ENCODE results near the gene MDM4.
"Not testable (repeated sequence)": the region's sequence is repeated elsewhere in the genome, so short reads cannot be mapped to it uniquely, and the experiment has no call there.

MDM4 gene

DNA sequence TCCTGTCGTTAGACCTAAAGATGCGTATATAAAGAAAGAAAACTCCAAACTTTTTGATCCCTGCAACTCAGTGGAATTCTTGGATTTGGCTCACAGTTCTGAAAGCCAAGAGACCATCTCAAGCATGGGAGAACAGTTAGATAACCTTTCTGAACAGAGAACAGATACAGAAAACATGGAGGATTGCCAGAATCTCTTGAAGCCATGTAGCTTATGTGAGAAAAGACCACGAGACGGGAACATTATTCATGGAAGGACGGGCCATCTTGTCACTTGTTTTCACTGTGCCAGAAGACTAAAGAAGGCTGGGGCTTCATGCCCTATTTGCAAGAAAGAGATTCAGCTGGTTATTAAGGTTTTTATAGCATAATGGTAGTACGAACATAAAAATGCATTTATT lies 33.1 kb downstream of the MDM4 start:
- no peak overlapping the region for H3K4me3 ChIP-seq (ENCODE audit: low read depth, low read length)
- TF ChIP-seq, protein P1, sequence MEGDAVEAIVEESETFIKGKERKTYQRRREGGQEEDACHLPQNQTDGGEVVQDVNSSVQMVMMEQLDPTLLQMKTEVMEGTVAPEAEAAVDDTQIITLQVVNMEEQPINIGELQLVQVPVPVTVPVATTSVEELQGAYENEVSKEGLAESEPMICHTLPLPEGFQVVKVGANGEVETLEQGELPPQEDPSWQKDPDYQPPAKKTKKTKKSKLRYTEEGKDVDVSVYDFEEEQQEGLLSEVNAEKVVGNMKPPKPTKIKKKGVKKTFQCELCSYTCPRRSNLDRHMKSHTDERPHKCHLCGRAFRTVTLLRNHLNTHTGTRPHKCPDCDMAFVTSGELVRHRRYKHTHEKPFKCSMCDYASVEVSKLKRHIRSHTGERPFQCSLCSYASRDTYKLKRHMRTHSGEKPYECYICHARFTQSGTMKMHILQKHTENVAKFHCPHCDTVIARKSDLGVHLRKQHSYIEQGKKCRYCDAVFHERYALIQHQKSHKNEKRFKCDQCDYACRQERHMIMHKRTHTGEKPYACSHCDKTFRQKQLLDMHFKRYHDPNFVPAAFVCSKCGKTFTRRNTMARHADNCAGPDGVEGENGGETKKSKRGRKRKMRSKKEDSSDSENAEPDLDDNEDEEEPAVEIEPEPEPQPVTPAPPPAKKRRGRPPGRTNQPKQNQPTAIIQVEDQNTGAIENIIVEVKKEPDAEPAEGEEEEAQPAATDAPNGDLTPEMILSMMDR (IDR thresholded peaks at IDR 0.05; ENCODE audit: borderline replicate concordance, insufficient read depth, low read depth, low read length): no peak

DNA sequence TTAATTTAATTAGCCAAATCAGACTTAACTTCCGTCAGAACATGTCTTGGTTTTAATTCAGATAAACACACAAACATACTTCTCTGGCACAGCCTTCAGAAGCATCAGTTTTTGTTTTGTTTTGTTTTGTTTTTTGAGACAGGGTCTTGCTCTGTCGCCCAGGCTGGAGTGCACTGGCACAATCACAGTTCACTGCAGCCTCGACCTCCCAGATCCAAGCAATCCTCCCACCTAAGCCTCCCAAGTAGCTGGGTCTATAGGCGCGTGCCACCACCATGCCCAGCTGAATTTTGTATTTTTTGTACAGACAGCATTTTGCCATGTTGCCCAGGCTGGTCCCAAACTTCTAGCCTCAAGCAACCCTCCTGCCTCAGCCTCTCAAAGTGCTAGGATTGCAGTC lies 34.7 kb downstream of the MDM4 start:
- no peak overlapping the region for H3K4me3 ChIP-seq (ENCODE audit: low read depth, low read length)
- TF ChIP-seq, protein P1 (IDR thresholded peaks at IDR 0.05; ENCODE audit: borderline replicate concordance, insufficient read depth, low read depth, low read length): no peak

DNA sequence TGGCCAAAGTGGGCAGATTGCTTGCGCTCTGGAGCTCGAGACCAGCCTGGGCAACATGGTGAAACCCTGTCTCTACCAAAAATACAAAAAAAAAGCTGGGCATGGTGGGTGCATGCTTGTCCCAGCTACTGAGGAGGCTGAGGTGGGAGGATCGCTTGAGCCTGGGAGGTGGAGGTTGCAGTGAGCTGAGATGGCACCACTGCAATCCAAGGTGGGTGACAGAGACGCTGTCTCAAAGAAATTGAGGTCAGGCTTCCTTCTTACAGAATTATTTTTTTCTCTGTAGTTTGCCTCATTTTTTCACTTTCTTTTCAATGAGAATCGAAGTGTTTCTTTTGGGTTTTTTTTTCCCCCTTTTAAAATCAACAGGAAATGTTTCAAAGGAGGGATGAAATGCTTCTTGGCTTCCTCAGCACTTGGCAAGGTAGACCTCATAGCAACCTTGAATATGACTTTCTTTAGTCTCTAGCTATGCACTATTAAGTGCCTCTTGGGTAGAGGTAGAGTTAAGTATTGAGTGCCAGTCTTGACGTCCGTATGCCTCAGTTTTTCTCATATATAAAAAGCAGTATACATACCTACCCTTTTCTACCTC lies 40.3 kb downstream of the MDM4 start:
- TF ChIP-seq, protein P1 (IDR thresholded peaks at IDR 0.05; ENCODE audit: borderline replicate concordance, insufficient read depth, low read depth, low read length): no peak
- no peak overlapping the region for H3K4me3 ChIP-seq (ENCODE audit: low read depth, low read length)

DNA sequence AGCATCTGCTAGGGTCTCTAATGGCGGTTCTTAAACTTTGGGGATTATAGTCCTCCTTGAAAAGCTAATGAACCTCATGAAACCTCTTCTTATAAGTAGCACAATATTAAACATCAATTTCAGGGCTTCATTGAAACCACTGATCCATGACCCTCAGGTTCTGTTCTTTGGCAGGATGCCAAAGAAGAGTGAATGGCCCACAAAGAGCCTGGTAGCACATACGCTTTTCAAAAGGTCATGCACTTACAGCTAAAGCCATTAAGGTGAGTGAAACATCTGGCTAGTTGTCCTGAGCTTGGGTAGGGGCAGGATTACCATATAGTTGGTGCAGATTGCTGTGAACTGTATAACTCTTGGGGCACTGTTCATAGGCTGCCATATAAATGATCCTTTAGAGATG lies 42.3 kb downstream of the MDM4 start:
- no peak overlapping the region for H3K4me3 ChIP-seq (ENCODE audit: low read depth, low read length)
- TF ChIP-seq, protein P1 (IDR thresholded peaks at IDR 0.05; ENCODE audit: borderline replicate concordance, insufficient read depth, low read depth, low read length): no peak

DNA sequence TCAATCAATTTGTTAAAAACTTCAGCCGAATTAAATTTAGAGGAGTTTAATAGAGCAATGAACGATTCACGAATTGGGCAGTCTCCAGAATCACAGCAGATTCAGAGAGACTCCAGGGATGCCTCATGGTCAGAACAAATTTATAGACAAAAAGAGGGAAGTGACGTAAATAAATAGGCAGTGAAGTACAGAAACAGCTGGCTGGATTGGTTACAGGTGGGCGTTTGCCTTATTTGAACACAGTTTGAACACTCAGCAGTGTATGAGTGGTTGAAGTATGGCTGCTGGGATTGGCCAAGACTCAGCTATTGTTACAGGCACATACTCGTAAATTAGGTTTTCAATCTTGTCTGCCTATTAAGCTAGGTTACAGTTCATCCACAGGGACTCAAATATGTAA lies 43.8 kb downstream of the MDM4 start:
- H3K4me3 ChIP-seq (ENCODE audit: low read depth, low read length): not testable (repeated sequence)

DNA sequence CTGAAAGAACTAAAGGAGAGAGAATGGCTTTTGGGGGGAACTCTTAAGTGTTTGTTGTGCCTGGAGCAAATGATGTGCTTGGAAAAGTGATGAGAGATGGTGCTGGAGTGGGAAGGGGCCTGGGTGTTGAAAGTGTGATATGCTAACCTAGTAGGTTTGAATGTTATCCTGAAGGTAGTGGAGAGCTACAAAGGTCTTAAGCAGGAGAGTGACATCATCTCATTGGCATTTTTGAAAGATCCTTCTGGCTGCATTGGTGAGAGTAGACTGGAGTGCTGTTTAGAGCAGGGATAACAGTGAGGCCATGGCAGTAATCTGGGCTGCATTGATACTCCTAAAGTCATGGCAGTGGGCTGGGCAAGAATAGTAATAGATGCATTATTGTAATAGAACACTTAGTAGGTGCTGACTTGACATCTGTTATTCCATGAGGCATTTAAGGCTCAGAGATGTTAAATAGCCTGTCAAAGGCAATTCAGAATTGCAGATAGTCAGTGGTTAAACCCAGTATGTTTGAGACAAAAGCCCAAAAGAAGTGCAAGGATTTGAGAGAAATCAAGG lies 44.5 kb downstream of the MDM4 start:
- TF ChIP-seq, protein P1 (IDR thresholded peaks at IDR 0.05; ENCODE audit: borderline replicate concordance, insufficient read depth, low read depth, low read length): no peak
- H3K4me3 ChIP-seq (ENCODE audit: low read depth, low read length): no peak overlapping the region

DNA sequence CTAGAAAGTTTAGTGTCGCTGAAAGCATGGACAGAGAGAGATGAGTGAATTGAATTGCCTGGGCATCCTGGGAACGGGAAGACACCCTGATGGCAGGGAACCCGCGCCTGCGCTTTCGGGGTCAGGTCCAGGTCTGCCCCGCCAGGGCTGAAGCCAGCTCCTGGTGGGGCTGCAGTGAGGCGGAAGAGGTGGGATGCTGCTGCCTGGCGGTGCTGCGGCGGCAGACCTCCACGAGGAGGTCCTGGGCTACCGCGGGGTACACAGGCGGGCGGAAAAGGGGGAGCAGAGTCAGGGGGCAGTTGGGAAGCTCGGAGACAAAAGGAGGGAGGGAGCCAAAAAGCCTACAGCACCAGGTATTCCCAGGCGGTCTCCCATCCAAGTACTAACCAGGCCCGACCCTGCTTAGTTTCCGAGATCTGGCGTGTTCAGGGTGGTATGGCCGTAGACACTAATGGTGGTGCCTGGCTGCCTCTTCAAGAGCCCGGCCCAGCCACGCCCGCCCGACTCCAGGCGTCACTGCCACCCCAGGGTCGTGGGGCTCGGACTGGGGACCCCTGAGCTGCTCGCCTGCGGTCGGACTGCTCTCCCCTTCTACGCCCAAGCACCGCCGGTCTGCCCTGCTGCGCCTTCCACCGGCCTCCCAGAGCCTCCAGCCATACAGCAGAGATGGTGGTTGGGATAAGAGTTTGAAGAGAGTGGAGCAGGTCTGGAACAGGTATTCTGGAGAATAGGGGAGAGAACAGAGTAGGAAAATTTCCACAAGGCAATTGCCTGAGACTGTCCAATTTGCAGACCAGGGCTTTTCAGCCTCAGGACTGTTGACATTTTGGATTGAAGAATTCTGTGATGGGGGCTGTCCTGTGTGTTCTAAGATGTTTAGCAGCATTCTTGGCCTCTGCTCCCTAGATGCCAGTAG lies 46.1 kb downstream of the MDM4 start:
- H3K4me3 ChIP-seq (ENCODE audit: low read depth, low read length): no peak overlapping the region
- TF ChIP-seq, protein P1 (IDR thresholded peaks at IDR 0.05; ENCODE audit: borderline replicate concordance, insufficient read depth, low read depth, low read length): no peak

All from GM12875 (cell line).